H1 (cell line): ENCODE data around the gene PPEF2. TPM values are rescaled to one million over a fixed set of nuclear protein-coding genes. Genes with fewer than 3 reads are reported as not detected.

Source experiments
- CTCF ChIA-PET: fragments of 300-600 bp; sonication (Branson Sonifier 250); formaldehyde crosslinking; loops from one replicate; lab custom pipeline; 2021; ENCODE audit not compliant: partially characterized antibody; lab: Charles Lee
- POLR2A ChIA-PET: fragments of 300-600 bp; sonication (Branson Sonifier 250); formaldehyde crosslinking; loops from one replicate; lab custom pipeline; 2021; ENCODE audit warnings: inconsistent platforms; ENCODE audit not compliant: partially characterized antibody; lab: Charles Lee
- DNase-seq, 2 experiments: peaks; one replicate each; pipeline versions ENCODE4 v3.0.0 to v3.0.0-alpha.2; 2010 to 2022; ENCODE audit warnings: low spot score in 2 of 2, low read depth in 1 of 2, mixed read lengths in 1 of 2
- FAIRE-seq: peaks from 2 replicates; lab custom pipeline; 2011; peaks lifted over from hg19 to GRCh38; lab: Jason Lieb, UNC
- H2AFZ ChIP-seq: 2 replicates; pipeline ENCODE4 v1.8.1; 2012; ENCODE audit warnings: low read length, inconsistent platforms
- H2AK5ac ChIP-seq: 2 replicates; pipeline ENCODE4 v1.6.1; 2013; ENCODE audit warnings: low read depth, low read length
- H2BK120ac ChIP-seq: replicated peaks from 2 replicates; pipeline ENCODE3; 2013; ENCODE audit warnings: low read depth, low read length, inconsistent platforms
- H2BK12ac ChIP-seq: 2 replicates; pipeline ENCODE4 v1.6.1; 2013; ENCODE audit warnings: low read depth, low read length
- H2BK15ac ChIP-seq: 2 replicates; pipeline ENCODE4 v1.6.1; 2013; ENCODE audit warnings: low read length
- H2BK20ac ChIP-seq: 2 replicates; pipeline ENCODE4 v1.6.1; 2013; ENCODE audit warnings: low read length
- H2BK5ac ChIP-seq: 2 replicates; pipeline ENCODE4 v1.6.1; 2013; ENCODE audit warnings: low read depth, low read length
- H3K14ac ChIP-seq: 2 replicates; pipeline ENCODE4 v1.6.1; 2013; ENCODE audit warnings: inconsistent platforms; ENCODE audit not compliant: insufficient read length
- H3K18ac ChIP-seq: 2 replicates; pipeline ENCODE4 v1.6.1; 2013; ENCODE audit warnings: low read length; ENCODE audit errors: extremely low read depth
- H3K23ac ChIP-seq: 2 replicates; pipeline ENCODE4 v1.6.1; 2013; ENCODE audit warnings: inconsistent platforms; ENCODE audit not compliant: insufficient read length
- H3K23me2 ChIP-seq: 2 replicates; pipeline ENCODE4 v1.6.1; 2013; ENCODE audit warnings: low read depth, low read length
- H3K27ac ChIP-seq: 2 replicates; pipeline ENCODE4 v1.6.1; 2011; ENCODE audit warnings: low read depth, low read length, inconsistent platforms
- H3K27me3 ChIP-seq, 4 experiments: replicated peaks in 1 of 4; 1 replicate in 1 of 4; 2 replicates in 3 of 4; pipeline versions ENCODE4 v1.6.1 to v1.8.1; 2011 to 2013; ENCODE audit warnings: low read length in 3 of 4, mild to moderate bottlenecking in 3 of 4, inconsistent platforms in 2 of 4, mixed read lengths in 2 of 4, moderate library complexity in 1 of 4; ENCODE audit not compliant: control insufficient read depth in 3 of 4, insufficient read depth in 3 of 4; ENCODE audit errors: extremely low read depth in 1 of 4
- H3K36me3 ChIP-seq, 4 experiments: 2 replicates each; pipeline versions ENCODE4 v1.6.1 to v1.8.1; 2011 to 2013; ENCODE audit warnings: mild to moderate bottlenecking in 4 of 4, low read length in 3 of 4, moderate library complexity in 2 of 4, control low read depth in 1 of 4, inconsistent platforms in 1 of 4; ENCODE audit not compliant: insufficient read depth in 4 of 4, control insufficient read depth in 2 of 4
- H3K4ac ChIP-seq: replicated peaks from 2 replicates; pipeline ENCODE3; 2013; ENCODE audit warnings: low read length, low read depth, mixed read lengths, inconsistent platforms; ENCODE audit not compliant: insufficient read length
- H3K4me1 ChIP-seq, 4 experiments: replicated peaks in 1 of 4; 1 replicate in 1 of 4; 2 replicates in 3 of 4; pipeline versions ENCODE4 v1.6.1 to v1.8.1; 2011 to 2013; ENCODE audit warnings: low read length in 3 of 4, inconsistent platforms in 2 of 4, mixed read lengths in 1 of 4; ENCODE audit not compliant: insufficient read depth in 4 of 4, control insufficient read depth in 3 of 4
- H3K4me2 ChIP-seq, 2 experiments: 2 replicates each; pipeline versions ENCODE4 v1.6.1 to v1.8.1; 2011 to 2013; ENCODE audit warnings: low read depth in 2 of 2, low read length in 2 of 2, control low read depth in 1 of 2, inconsistent platforms in 1 of 2, mild to moderate bottlenecking in 1 of 2; ENCODE audit not compliant: insufficient read depth in 1 of 2
- H3K4me3 ChIP-seq, 4 experiments: fragments of 200-600, 300-600 bp in 1 of 4; sonication (generic), shearing (Covaris generic), sonication (Bioruptor Twin) in 1 of 4; 2 replicates each; pipeline versions ENCODE4 v1.5.1 to v1.8.1; 2011 to 2016; ENCODE audit warnings: low read length in 4 of 4, low read depth in 3 of 4, control low read depth in 2 of 4, inconsistent platforms in 2 of 4, mild to moderate bottlenecking in 2 of 4, mixed read lengths in 1 of 4, moderate library complexity in 1 of 4; ENCODE audit not compliant: insufficient read depth in 2 of 4; ENCODE audit errors: extremely low read depth in 1 of 4
- H3K56ac ChIP-seq: replicated peaks from 2 replicates; pipeline ENCODE3; 2013; ENCODE audit warnings: low read depth, mild to moderate bottlenecking, mixed read lengths, low read length, inconsistent platforms; ENCODE audit not compliant: insufficient read length
- H3K79me1 ChIP-seq: 2 replicates; pipeline ENCODE4 v1.6.1; 2013; ENCODE audit warnings: low read depth, low read length, control low read depth
- H3K79me2 ChIP-seq, 2 experiments: 2 replicates each; pipeline versions ENCODE4 v1.6.1 to v1.8.1; 2012 to 2013; ENCODE audit warnings: low read length in 2 of 2, mild to moderate bottlenecking in 2 of 2, inconsistent platforms in 1 of 2; ENCODE audit not compliant: insufficient read depth in 2 of 2, control insufficient read depth in 1 of 2
- H3K9ac ChIP-seq, 4 experiments: replicated peaks in 1 of 4; 1 replicate in 1 of 4; 2 replicates in 3 of 4; pipeline versions ENCODE4 v1.6.1 to v1.8.1; 2011 to 2013; ENCODE audit warnings: low read depth in 3 of 4, low read length in 3 of 4, control low read depth in 2 of 4, mild to moderate bottlenecking in 2 of 4, moderate library complexity in 2 of 4, inconsistent platforms in 1 of 4; ENCODE audit errors: extremely low read depth in 1 of 4
- H3K9me3 ChIP-seq, 2 experiments: 2 replicates each; pipeline versions ENCODE4 v1.6.1 to v1.8.1; 2012 to 2013; ENCODE audit warnings: mild to moderate bottlenecking in 2 of 2, moderate library complexity in 2 of 2, control low read depth in 1 of 2, inconsistent platforms in 1 of 2, low read depth in 1 of 2, low read length in 1 of 2, mixed read lengths in 1 of 2; ENCODE audit not compliant: insufficient read depth in 2 of 2
- H4K20me1 ChIP-seq, 2 experiments: replicated peaks in 1 of 2; 2 replicates each; pipeline versions ENCODE3 to v1.8.1; 2011 to 2013; ENCODE audit warnings: inconsistent platforms in 2 of 2, low read length in 2 of 2, mild to moderate bottlenecking in 1 of 2; ENCODE audit not compliant: insufficient read depth in 2 of 2, control insufficient read depth in 1 of 2
- H4K5ac ChIP-seq: 2 replicates; pipeline ENCODE4 v1.6.1; 2013; ENCODE audit warnings: low read length, low read depth, mixed read lengths, inconsistent platforms; ENCODE audit not compliant: insufficient read length
- H4K8ac ChIP-seq: 2 replicates; pipeline ENCODE4 v1.8.0; 2013; ENCODE audit warnings: mild to moderate bottlenecking, moderate library complexity, low read length, inconsistent platforms; ENCODE audit not compliant: insufficient read depth; ENCODE audit errors: extremely low read depth
- H4K91ac ChIP-seq: replicated peaks from 2 replicates; pipeline ENCODE3; 2013; ENCODE audit warnings: low read length, mixed read lengths, inconsistent platforms; ENCODE audit not compliant: insufficient read length
- CHD2 ChIP-seq: IDR thresholded peaks from 2 replicates; pipeline ENCODE4 v1.6.1; 2012; ENCODE audit warnings: low read length, improper control_type of control experiment
- EP300 ChIP-seq, 2 experiments: IDR thresholded peaks; 1 replicate in 1 of 2; 2 replicates in 1 of 2; pipeline ENCODE4 v1.6.1; 2011 to 2012; ENCODE audit warnings: low read depth in 2 of 2, low read length in 2 of 2, mild to moderate bottlenecking in 2 of 2, borderline replicate concordance in 1 of 2, inconsistent platforms in 1 of 2, moderate library complexity in 1 of 2
- EZH2 ChIP-seq: fragments of 200-600 bp; sonication (generic); IDR thresholded peaks from 2 replicates; pipeline ENCODE4 v1.7.1; 2012; ENCODE audit warnings: low read depth, mild to moderate bottlenecking, moderate library complexity, low read length, inconsistent platforms; ENCODE audit not compliant: severe bottlenecking
- HDAC2 ChIP-seq, 2 experiments: fragments of 300-600 bp in 1 of 2; sonication (generic) in 1 of 2; IDR thresholded peaks; 2 replicates each; pipeline ENCODE4 v1.6.1; 2011 to 2012; ENCODE audit warnings: low read depth in 2 of 2, low read length in 2 of 2, mild to moderate bottlenecking in 2 of 2, moderate library complexity in 2 of 2, borderline replicate concordance in 1 of 2, inconsistent platforms in 1 of 2
- JUND ChIP-seq: IDR thresholded peaks from 2 replicates; pipeline ENCODE4 v1.6.1; 2011; ENCODE audit warnings: mild to moderate bottlenecking, improper control_type of control experiment, low read length
- KDM1A ChIP-seq: fragments of 200-600, 300-600 bp; sonication (generic); IDR thresholded peaks from 2 replicates; pipeline ENCODE4 v1.7.1; 2016; ENCODE audit warnings: mild to moderate bottlenecking, low read length, borderline replicate concordance
- KDM5A ChIP-seq: fragments of 200-600 bp; IDR thresholded peaks from 2 replicates; pipeline ENCODE4 v1.7.1; 2012; ENCODE audit warnings: mild to moderate bottlenecking, low read length, inconsistent platforms, mixed read lengths
- SP1 ChIP-seq: IDR thresholded peaks from 2 replicates; pipeline ENCODE4 v1.6.1; 2011; ENCODE audit warnings: low read depth, low read length
- TCF12 ChIP-seq: IDR thresholded peaks from 2 replicates; pipeline ENCODE4 v1.6.1; 2011; ENCODE audit warnings: low read depth, mild to moderate bottlenecking, low read length
- ZNF274 ChIP-seq: IDR thresholded peaks from 2 replicates; pipeline ENCODE4 v1.7.0; 2012; ENCODE audit warnings: low read length, borderline replicate concordance; ENCODE audit errors: extremely low read depth
- WGBS, 2 experiments: shearing (Covaris generic) in 1 of 2; methylation state at CpG; one replicate each; pipeline versions ENCODE4 v1.1.6 to v1.1.7; 2013 to 2015; ENCODE audit warnings: low lambda C conversion rate in 2 of 2, mixed read lengths in 2 of 2, inconsistent platforms in 1 of 2, low coverage in 1 of 2, missing lambda C conversion rate in 1 of 2; ENCODE audit not compliant: insufficient replicate concordance in 2 of 2, insufficient coverage in 1 of 2, insufficient read length in 1 of 2; ENCODE audit errors: extremely low coverage in 1 of 2, missing lambda C conversion rate in 1 of 2; 5-methylcytosine and 5-hydroxymethylcytosine counted together
- polyA plus RNA-seq, 7 experiments: library from polyadenylated mRNA; depleted of rRNA in 3 of 7; stranded (reverse) in 5 of 7; unstranded in 2 of 7; fragments of >200 nt in 5 of 7; fragments of 200-250 nt in 2 of 7; gene quantifications; 1 replicate in 5 of 7; 2 replicates in 1 of 7; 4 replicates in 1 of 7; pipeline versions ENCODE4 v1.2.1 to v1.2.3, GENCODE V29; 2011 to 2013; ENCODE audit warnings: missing spikeins in 2 of 7, mixed read lengths in 2 of 7
- total RNA-seq: library from RNA; stranded (reverse); fragmentation: NEBNext Ultra II Directional; extraction: Animal tissue kit (Norgen Biotek cat#: 25700); gene quantifications from 2 replicates; pipeline ENCODE4 v1.2.1, GENCODE V29; 2021
- TF ChIP-seq, protein P1 (sequence below): IDR thresholded peaks from 2 replicates; pipeline ENCODE4 v1.6.1; 2011; ENCODE audit warnings: low read depth, mild to moderate bottlenecking, low read length; ENCODE audit not compliant: insufficient read depth
- TF ChIP-seq, protein P2 (sequence below): IDR thresholded peaks from 2 replicates; pipeline ENCODE4 v1.6.1; 2012; ENCODE audit warnings: low read length, inconsistent platforms

PPEF2 gene
- total and polyA plus RNA-seq, 2 of the 8 experiments (the other 6 are each of a cell fraction or from before 2014, with no cell fraction given) = not detected

DNA sequence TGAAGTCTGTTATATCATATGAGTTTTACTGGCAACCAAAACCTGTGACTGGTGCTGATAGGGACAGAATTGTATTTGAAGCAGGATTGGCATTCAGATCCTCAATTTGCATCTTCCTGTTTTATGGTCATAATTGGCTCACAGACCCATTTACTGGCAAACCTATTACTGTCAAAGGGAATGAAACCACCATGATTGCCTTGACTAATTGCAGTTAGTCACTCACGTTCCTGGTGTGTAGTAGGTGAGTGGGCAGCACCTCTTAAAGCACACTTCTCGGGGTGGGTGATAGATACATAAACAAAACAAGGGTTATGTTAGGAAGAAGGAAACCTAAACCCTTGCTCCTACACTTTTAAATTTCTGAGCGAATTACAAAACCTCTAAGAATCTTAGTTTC lies 81.0 kb downstream of the PPEF2 start:
- Histone ChIP-seq H3K4me1 (no peaks in the 10 kb centered on the region), H2BK5ac (no peak overlapping the region), H4K91ac (no peak overlapping the region), H3K27ac (no peak overlapping the region), H3K14ac (no peak overlapping the region), H3K18ac (no peak overlapping the region), H2BK12ac (no peak overlapping the region), H3K9me3 (no peaks in the 10 kb centered on the region), H3K4ac (no peak overlapping the region), H3K79me2 (no peaks in the 10 kb centered on the region), H3K4me2 (no peak overlapping the region), H3K23me2 (no peaks in the 10 kb centered on the region), H3K9ac (no peak overlapping the region), H3K36me3 (peaks cover 0 to 4% (median 1%) of the 10 kb centered on the region in 4 experiments; a peak in 2 of 8 replicates), H3K56ac (no peak overlapping the region), H4K20me1 (no peaks in the 10 kb centered on the region), H4K8ac (no peak overlapping the region), H4K5ac (no peak overlapping the region), H2BK15ac (no peak overlapping the region), H2BK20ac (no peak overlapping the region), H2AK5ac (no peak overlapping the region), H3K79me1 (no peaks in the 10 kb centered on the region), H2AFZ (no peak overlapping the region), H3K4me3 (no peak overlapping the region), H2BK120ac (no peak overlapping the region), H3K27me3 (no peaks in the 10 kb centered on the region), H3K23ac (no peak overlapping the region)
- no peak for FAIRE-seq
- ChIA-PET POLR2A (no interaction called here), CTCF (interaction anchor here (1.0 to 1.2 kb wide), 2 partner anchors 16 to 27 kb away, joined by 3 read pairs; no protein-coding TSS in a partner anchor)
- DNase-seq = no peak
- 93% methylated on average over 3 of the region's 3 CpGs; no CpG with 5 or more reads in 1 of the 2 experiments for WGBS, 2 experiments
- TF ChIP-seq, protein P1, sequence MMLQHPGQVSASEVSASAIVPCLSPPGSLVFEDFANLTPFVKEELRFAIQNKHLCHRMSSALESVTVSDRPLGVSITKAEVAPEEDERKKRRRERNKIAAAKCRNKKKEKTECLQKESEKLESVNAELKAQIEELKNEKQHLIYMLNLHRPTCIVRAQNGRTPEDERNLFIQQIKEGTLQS = no peak
- TF ChIP-seq, protein P2, sequence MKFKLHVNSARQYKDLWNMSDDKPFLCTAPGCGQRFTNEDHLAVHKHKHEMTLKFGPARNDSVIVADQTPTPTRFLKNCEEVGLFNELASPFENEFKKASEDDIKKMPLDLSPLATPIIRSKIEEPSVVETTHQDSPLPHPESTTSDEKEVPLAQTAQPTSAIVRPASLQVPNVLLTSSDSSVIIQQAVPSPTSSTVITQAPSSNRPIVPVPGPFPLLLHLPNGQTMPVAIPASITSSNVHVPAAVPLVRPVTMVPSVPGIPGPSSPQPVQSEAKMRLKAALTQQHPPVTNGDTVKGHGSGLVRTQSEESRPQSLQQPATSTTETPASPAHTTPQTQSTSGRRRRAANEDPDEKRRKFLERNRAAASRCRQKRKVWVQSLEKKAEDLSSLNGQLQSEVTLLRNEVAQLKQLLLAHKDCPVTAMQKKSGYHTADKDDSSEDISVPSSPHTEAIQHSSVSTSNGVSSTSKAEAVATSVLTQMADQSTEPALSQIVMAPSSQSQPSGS = no peak
- TF ChIP-seq EP300 (IDR thresholded peaks at IDR 0.05; ENCODE audit: borderline replicate concordance in 1 of 2, low read depth in 2 of 2, low read length in 2 of 2) = no peak
- TF ChIP-seq HDAC2 (IDR thresholded peaks at IDR 0.05; ENCODE audit: borderline replicate concordance in 1 of 2, low read depth in 2 of 2, low read length in 2 of 2) = no peak
- no peak for TF ChIP-seq EZH2
- no peak for TF ChIP-seq ZNF274
- TF ChIP-seq KDM1A = no peak
- TF ChIP-seq TCF12 = no peak
- no peak for TF ChIP-seq JUND
- TF ChIP-seq CHD2 = no peak
- no peak for TF ChIP-seq KDM5A
- no peak for TF ChIP-seq SP1
